Measurements from ENCODE around the gene IL1F10. TPM values are rescaled to one million over a fixed set of nuclear protein-coding genes. Genes with fewer than 3 reads are reported as not detected.

IL1F10 gene
- total and polyA plus RNA-seq, 2 donors (not counting 3 experiments of a cell fraction or from before 2014, with no cell fraction given), result not detected

DNA sequence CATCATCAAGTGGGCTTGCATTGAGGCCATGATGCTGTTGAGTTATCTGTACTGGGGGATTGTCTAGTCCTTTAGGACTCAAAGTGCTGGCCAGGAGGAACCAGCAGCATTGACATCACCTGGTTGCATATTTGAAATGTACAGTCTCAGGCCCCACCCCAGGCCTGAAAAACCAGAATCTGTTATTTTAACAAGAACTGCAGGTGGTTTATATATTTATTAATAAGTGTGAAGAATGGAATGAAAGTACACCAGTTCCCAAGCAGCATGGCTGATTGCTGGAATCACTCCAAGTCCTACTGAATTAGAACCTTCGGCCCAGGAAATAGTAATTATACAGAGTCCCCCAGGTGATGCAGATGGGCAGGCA, 2.8 kb downstream of the IL1F10 start:
- Histone ChIP-seq H3K9ac (replicated peaks; ENCODE audit: extremely low read depth, insufficient read depth, low read length) (no peak overlapping the region), H3K4me1 (ENCODE audit: control insufficient read depth, extremely low read depth, insufficient read depth, low read length) (no peaks in the 10 kb centered on the region), H3K4me2 (ENCODE audit: insufficient read depth, low read length) (no peak overlapping the region), H3K27me3 (ENCODE audit: control insufficient read depth in 2 of 2, insufficient read depth in 2 of 2, low read length in 2 of 2) (no peaks in the 10 kb centered on the region), H4K20me1 (replicated peaks; ENCODE audit: control insufficient read depth, extremely low read depth, insufficient read depth, low read length) (no peaks in the 10 kb centered on the region), H3K36me3 (ENCODE audit: control insufficient read depth in 2 of 2, extremely low read depth in 1 of 2, insufficient read depth in 2 of 2, low read length in 2 of 2) (no peaks in the 10 kb centered on the region), H2AFZ (ENCODE audit: low read depth, low read length) (no peak overlapping the region), H3K9me1 (replicated peaks; ENCODE audit: control insufficient read depth, extremely low read depth, insufficient read depth, low read length) (no peaks in the 10 kb centered on the region), H3K27ac (ENCODE audit: insufficient read depth, low read depth, low read length) (no peak overlapping the region), H3K79me2 (ENCODE audit: control insufficient read depth, insufficient read depth, low read length) (no peaks in the 10 kb centered on the region), H3K9me3 (replicated peaks; ENCODE audit: control insufficient read depth, insufficient read depth, low read length) (no peaks in the 10 kb centered on the region), H3K4me3 (replicated peaks in 1 of 3; ENCODE audit: insufficient read depth in 1 of 3, low read depth in 1 of 3, low read length in 3 of 3) (no peak overlapping the region)
- TF ChIP-seq GATA2 (IDR thresholded peaks at IDR 0.05; ENCODE audit: insufficient read depth, insufficient read length, low read depth, low read length) (no peak), EZH2 (IDR thresholded peaks at IDR 0.05; ENCODE audit: borderline replicate concordance, low read depth, low read length, severe bottlenecking) (no peak), JUN (IDR thresholded peaks at IDR 0.05; ENCODE audit: borderline replicate concordance, insufficient read depth, insufficient read length, low read depth) (no peak), MYC (IDR thresholded peaks at IDR 0.05; ENCODE audit: low read depth, low read length) (no peak), POLR2A (IDR thresholded peaks at IDR 0.05; ENCODE audit: low read depth, low read length) (no peak), FOS (IDR thresholded peaks at IDR 0.05; ENCODE audit: borderline replicate concordance, insufficient read depth, low read length) (no peak), POLR2AphosphoS5 (IDR thresholded peaks at IDR 0.05; ENCODE audit: insufficient read depth, low read depth, low read length) (no peak)
- TF ChIP-seq, protein P1, sequence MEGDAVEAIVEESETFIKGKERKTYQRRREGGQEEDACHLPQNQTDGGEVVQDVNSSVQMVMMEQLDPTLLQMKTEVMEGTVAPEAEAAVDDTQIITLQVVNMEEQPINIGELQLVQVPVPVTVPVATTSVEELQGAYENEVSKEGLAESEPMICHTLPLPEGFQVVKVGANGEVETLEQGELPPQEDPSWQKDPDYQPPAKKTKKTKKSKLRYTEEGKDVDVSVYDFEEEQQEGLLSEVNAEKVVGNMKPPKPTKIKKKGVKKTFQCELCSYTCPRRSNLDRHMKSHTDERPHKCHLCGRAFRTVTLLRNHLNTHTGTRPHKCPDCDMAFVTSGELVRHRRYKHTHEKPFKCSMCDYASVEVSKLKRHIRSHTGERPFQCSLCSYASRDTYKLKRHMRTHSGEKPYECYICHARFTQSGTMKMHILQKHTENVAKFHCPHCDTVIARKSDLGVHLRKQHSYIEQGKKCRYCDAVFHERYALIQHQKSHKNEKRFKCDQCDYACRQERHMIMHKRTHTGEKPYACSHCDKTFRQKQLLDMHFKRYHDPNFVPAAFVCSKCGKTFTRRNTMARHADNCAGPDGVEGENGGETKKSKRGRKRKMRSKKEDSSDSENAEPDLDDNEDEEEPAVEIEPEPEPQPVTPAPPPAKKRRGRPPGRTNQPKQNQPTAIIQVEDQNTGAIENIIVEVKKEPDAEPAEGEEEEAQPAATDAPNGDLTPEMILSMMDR (IDR thresholded peaks at IDR 0.05; ENCODE audit: extremely low read depth in 1 of 2, insufficient read depth in 1 of 2, low read depth in 1 of 2, low read length in 2 of 2), result no peak
- TF ChIP-seq, protein P2, sequence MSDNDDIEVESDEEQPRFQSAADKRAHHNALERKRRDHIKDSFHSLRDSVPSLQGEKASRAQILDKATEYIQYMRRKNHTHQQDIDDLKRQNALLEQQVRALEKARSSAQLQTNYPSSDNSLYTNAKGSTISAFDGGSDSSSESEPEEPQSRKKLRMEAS (IDR thresholded peaks at IDR 0.05; ENCODE audit: insufficient read depth, insufficient read length), result no peak
- DNase-seq (ENCODE audit: low read depth, low spot score), result no peak
- dilution Hi-C loops (cut with MboI; ENCODE audit: extremely low pct_ligation_motif_present, low sequenced_read_pairs), result no loop called here
- CTCF ChIA-PET, result interaction anchor here (1.0 kb wide), 1 partner anchor 10 kb away, joined by 3 read pairs; no protein-coding TSS in a partner anchor
- BruUV-seq (replicated peaks), result no TSS peak
- no peak for FAIRE-seq
- intact Hi-C loops (cut with micrococcal nuclease), result no loop called here
- POLR2A ChIA-PET, result no interaction called here

Data from endothelial cell of umbilical vein (primary cell).